LNCAP (cell line): ENCODE results near the gene EPG5.

ENCODE experiments used
- CTCF ChIP-seq: fragments of 450-650 bp; IDR thresholded peaks from 2 replicates; pipeline ENCODE4 v1.5.1; 2017; ENCODE audit warnings: mild to moderate bottlenecking

EPG5 gene

GRCh38 chr18:46007165-46007564, 40.0 kb upstream of the EPG5 start:
- TF ChIP-seq CTCF = no peak

- no peak for TF ChIP-seq CTCF
Observed at GRCh38 chr18:46002934-46003333, 35.8 kb upstream of the EPG5 start.

DNA sequence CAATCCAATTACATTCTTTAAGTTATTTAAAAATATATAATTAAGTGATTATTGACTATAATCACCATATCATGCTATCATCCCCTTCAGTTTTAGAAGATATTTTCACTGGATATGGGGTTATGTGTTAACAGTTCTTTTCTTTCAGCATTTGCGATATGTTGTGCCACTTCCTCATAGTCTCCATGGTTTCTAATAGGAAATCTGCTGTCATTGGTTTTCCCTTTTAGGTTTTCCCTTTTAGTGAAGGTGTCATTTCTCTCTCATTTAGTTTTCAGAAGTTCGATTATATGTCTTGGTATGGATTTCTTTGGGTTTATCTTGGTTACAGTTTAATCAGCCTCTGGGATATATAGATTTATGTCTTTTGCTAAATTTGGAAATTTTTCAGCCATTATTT, 34.8 kb upstream of the EPG5 start:
- no peak for TF ChIP-seq CTCF

DNA sequence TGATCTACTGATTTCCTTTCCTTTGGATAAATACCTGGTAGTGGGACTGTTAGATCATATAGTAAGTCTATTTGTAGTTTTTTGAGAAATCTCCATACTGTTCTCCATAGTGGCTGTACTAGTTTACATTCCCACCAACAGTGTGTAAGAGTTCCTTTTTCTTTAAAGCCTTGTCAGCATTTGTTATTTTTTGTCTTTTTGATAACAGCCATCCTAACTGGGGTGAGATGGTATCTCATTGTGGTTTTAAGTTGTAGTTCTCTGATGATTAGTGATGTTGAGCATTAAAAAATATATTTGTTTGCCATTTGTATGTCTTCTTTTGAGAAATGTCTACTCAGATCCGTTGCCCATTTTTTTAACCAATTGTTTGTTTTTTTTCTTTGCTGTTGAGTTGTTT, 33.9 kb upstream of the EPG5 start:
- no peak for TF ChIP-seq CTCF

DNA sequence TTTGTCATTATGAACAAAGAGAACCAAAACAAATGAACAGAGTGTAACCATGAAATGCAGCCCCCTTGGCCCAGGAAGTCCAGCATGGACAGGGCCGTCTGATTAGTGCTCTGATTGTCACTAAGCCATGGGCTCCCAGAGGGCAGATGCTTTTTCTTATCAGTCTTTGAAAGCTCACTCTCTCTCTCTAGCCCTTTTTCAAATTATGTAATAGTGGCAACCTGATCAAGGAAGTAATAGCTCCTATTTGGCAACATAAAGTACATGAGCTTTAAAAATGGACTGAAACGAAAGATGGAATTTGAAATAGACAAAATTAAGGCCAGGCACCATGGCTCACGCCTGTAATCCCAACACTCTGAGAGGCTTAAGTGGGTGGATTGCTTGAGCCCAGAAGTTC, 32.4 kb upstream of the EPG5 start:
- no peak for TF ChIP-seq CTCF

DNA sequence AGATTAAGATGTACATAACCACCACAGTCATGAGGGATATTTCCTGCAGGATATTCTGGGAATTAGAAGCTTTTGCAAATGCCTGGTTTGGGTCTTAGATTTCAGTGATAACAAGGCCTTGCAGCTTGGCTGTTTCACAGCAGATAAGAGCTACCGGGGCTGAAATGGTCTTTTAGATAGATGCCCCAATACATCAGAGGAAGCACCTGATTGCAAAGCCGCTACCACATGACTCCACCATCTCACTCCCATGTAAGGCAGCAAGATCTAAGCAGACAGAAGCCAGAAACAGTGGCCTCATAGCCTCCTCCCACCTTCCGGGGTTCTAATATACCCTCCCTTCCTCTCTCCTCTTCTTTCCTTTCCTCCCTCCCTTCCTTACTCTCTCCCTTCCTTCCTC, 31.1 kb upstream of the EPG5 start:
- TF ChIP-seq CTCF = no peak

DNA sequence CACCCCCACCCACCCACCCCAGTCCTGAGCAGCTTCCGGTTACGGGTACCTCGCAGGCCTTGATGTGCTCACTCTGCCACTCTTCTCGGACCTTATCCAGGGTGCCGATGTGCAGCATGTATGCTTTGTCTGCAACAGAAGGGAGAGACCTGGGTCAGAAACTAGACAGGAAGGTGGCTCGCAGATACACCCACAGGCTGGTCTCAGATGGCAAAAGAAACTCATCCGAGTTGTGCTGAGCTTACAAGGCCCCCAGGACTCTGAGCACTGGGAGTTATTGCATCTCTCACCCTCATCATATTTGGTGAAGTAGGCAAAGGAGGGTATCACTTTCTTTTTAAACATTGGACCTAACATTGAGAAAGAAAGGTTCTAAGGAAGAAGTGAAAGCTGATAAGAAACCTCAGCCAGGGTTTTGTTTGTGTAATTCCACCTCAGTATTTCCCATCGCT, 30.6 kb upstream of the EPG5 start:
- no peak for TF ChIP-seq CTCF

GRCh38 chr18:45995461-45995860, 28.3 kb upstream of the EPG5 start:
- no peak for TF ChIP-seq CTCF
